ENCODE results near the gene PHACTR3.
"Not testable (repeated sequence)": the region's sequence is repeated elsewhere in the genome, so short reads cannot be mapped to it uniquely, and the experiment has no call there.

GRCh38 chr20:59890035-59890434 lies 285.7 kb downstream of the PHACTR3 start:
- not testable (repeated sequence) for TF ChIP-seq SIN3A (IDR thresholded peaks at IDR 0.05; ENCODE audit: borderline replicate concordance, insufficient read depth, low read depth, low read length); POLR2AphosphoS5 (IDR thresholded peaks at IDR 0.05; ENCODE audit: low read depth, low read length); TCF7L2 (IDR thresholded peaks at IDR 0.05; ENCODE audit: low read depth, low read length)
- TF ChIP-seq, protein P1, sequence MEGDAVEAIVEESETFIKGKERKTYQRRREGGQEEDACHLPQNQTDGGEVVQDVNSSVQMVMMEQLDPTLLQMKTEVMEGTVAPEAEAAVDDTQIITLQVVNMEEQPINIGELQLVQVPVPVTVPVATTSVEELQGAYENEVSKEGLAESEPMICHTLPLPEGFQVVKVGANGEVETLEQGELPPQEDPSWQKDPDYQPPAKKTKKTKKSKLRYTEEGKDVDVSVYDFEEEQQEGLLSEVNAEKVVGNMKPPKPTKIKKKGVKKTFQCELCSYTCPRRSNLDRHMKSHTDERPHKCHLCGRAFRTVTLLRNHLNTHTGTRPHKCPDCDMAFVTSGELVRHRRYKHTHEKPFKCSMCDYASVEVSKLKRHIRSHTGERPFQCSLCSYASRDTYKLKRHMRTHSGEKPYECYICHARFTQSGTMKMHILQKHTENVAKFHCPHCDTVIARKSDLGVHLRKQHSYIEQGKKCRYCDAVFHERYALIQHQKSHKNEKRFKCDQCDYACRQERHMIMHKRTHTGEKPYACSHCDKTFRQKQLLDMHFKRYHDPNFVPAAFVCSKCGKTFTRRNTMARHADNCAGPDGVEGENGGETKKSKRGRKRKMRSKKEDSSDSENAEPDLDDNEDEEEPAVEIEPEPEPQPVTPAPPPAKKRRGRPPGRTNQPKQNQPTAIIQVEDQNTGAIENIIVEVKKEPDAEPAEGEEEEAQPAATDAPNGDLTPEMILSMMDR (IDR thresholded peaks at IDR 0.05): not testable (repeated sequence)
- TF ChIP-seq, protein P2, sequence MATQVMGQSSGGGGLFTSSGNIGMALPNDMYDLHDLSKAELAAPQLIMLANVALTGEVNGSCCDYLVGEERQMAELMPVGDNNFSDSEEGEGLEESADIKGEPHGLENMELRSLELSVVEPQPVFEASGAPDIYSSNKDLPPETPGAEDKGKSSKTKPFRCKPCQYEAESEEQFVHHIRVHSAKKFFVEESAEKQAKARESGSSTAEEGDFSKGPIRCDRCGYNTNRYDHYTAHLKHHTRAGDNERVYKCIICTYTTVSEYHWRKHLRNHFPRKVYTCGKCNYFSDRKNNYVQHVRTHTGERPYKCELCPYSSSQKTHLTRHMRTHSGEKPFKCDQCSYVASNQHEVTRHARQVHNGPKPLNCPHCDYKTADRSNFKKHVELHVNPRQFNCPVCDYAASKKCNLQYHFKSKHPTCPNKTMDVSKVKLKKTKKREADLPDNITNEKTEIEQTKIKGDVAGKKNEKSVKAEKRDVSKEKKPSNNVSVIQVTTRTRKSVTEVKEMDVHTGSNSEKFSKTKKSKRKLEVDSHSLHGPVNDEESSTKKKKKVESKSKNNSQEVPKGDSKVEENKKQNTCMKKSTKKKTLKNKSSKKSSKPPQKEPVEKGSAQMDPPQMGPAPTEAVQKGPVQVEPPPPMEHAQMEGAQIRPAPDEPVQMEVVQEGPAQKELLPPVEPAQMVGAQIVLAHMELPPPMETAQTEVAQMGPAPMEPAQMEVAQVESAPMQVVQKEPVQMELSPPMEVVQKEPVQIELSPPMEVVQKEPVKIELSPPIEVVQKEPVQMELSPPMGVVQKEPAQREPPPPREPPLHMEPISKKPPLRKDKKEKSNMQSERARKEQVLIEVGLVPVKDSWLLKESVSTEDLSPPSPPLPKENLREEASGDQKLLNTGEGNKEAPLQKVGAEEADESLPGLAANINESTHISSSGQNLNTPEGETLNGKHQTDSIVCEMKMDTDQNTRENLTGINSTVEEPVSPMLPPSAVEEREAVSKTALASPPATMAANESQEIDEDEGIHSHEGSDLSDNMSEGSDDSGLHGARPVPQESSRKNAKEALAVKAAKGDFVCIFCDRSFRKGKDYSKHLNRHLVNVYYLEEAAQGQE (IDR thresholded peaks at IDR 0.05; ENCODE audit: insufficient read depth in 1 of 2, low read depth in 2 of 2, low read length in 1 of 2): not testable (repeated sequence)
